Fibroblast of lung (primary cell): ENCODE measurements around the gene SERBP1.

Experiments used
- EZH2 ChIP-seq: IDR thresholded peaks from 2 replicates; pipeline ENCODE4 v1.5.1; 2012; ENCODE audit warnings: low read length, control low read depth, mild to moderate bottlenecking; ENCODE audit errors: missing control alignments
- TF ChIP-seq, protein P1 (sequence below), 2 donors: IDR thresholded peaks in 1 of 2; conservative IDR thresholded peaks in 1 of 2; 1 replicate in 1 of 2; 2 replicates in 1 of 2; pipeline ENCODE4 v1.5.1; 2011 to 2012; ENCODE audit warnings: low read length in 2 of 2, control low read depth in 1 of 2, inconsistent platforms in 1 of 2, low read depth in 1 of 2, mild to moderate bottlenecking in 1 of 2

DNA sequence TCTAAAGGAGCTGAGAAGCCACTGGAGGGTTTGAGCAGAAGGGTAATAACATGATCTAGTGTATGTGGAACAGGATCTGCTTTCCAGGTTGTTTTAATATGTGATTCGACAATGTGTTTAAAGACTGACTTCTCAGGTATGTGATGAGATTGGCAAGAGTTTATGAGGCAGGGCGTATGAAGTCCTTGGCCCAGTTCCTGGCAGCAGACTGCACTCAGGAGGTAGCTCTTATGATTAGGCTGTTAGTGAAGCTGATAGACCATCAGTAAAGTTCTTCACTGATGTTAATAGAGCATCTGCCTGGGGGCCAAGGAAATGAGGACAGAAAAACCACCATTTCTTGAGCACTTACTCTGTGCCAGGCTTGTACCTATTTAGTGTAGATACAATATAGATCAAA, 41.9 kb upstream of the SERBP1 start:
- TF ChIP-seq, protein P1, sequence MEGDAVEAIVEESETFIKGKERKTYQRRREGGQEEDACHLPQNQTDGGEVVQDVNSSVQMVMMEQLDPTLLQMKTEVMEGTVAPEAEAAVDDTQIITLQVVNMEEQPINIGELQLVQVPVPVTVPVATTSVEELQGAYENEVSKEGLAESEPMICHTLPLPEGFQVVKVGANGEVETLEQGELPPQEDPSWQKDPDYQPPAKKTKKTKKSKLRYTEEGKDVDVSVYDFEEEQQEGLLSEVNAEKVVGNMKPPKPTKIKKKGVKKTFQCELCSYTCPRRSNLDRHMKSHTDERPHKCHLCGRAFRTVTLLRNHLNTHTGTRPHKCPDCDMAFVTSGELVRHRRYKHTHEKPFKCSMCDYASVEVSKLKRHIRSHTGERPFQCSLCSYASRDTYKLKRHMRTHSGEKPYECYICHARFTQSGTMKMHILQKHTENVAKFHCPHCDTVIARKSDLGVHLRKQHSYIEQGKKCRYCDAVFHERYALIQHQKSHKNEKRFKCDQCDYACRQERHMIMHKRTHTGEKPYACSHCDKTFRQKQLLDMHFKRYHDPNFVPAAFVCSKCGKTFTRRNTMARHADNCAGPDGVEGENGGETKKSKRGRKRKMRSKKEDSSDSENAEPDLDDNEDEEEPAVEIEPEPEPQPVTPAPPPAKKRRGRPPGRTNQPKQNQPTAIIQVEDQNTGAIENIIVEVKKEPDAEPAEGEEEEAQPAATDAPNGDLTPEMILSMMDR (conservative IDR thresholded peaks at IDR 0.05 in 1 of 2, IDR thresholded peaks at IDR 0.05 in 1 of 2; ENCODE audit: low read depth in 1 of 2, low read length in 2 of 2), result no peak
- TF ChIP-seq EZH2, result no peak
